ENCODE results near the gene SARDH.

DNA sequence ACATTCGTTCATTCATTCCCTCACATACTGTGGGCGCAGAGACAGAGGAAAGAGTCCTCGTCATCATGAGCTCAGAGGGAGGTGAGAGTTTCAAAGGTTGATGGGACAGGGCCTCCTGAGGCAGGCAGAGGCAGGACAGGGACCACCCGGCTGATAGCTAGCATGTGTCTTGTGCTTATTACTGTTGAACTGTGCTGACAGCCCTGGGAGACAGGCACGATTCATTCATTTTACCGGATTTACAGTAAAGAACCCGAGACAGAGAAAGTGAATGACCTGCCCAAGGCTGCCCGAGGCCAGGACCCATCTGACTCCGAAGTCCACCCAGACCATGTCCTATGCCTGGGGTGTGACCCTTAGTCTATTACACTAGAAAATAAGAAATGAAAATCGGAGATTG lies 124.1 kb downstream of the SARDH start:
- TF ChIP-seq CTCF (IDR thresholded peaks at IDR 0.05) = no peak
- TF ChIP-seq POLR2A (IDR thresholded peaks at IDR 0.05; ENCODE audit: low read depth) = no peak
- TF ChIP-seq POLR2AphosphoS5 (IDR thresholded peaks at IDR 0.05) = no peak
- no peak for TF ChIP-seq EP300 (IDR thresholded peaks at IDR 0.05)

Measured in esophagus muscularis mucosa (tissue), 4 donors.